ENCODE measurements around the gene TAS1R1. TPM values are rescaled to one million over a fixed set of nuclear protein-coding genes. Genes with fewer than 3 reads are reported as not detected.

The TAS1R1 gene
- total RNA-seq, 2 donors from 2014 or later = not detected

GRCh38 chr1:6508154-6508815 is 46.8 kb upstream of the TAS1R1 start:
- no peaks in the 10 kb centered on the region for H3K4me1 ChIP-seq
- no peak overlapping the region for H3K9ac ChIP-seq (ENCODE audit: low read depth in 2 of 2, low read length in 2 of 2)
- DNase-seq = no peak
- H3K27me3 ChIP-seq = no peaks in the 10 kb centered on the region
- H3K36me3 ChIP-seq = no peaks in the 10 kb centered on the region
- no peaks in the 10 kb centered on the region for H3K9me3 ChIP-seq
- TF ChIP-seq CTCF (IDR thresholded peaks at IDR 0.05) = no peak
- H3K27ac ChIP-seq = no peak overlapping the region
- intact Hi-C loops (cut with DNase I) = no loop called here
- H3K4me3 ChIP-seq = no peak overlapping the region

GRCh38 chr1:6508816-6509189 is 46.3 kb upstream of the TAS1R1 start:
- Histone ChIP-seq H3K4me1 (no peaks in the 10 kb centered on the region), H3K9me3 (no peaks in the 10 kb centered on the region), H3K9ac (ENCODE audit: low read depth in 2 of 2, low read length in 2 of 2) (peak overlapping the region in 1 of 2 donors; percentile 2), H3K36me3 (no peaks in the 10 kb centered on the region), H3K27ac (no peak overlapping the region), H3K4me3 (no peak overlapping the region), H3K27me3 (no peaks in the 10 kb centered on the region)
- intact Hi-C loops (cut with DNase I) = no loop called here
- DNase-seq = no peak
- no peak for TF ChIP-seq CTCF (IDR thresholded peaks at IDR 0.05)

GRCh38 chr1:6509220-6509918 is 45.7 kb upstream of the TAS1R1 start:
- Histone ChIP-seq H3K36me3 (no peaks in the 10 kb centered on the region), H3K27ac (no peak overlapping the region), H3K4me3 (no peak overlapping the region), H3K27me3 (no peaks in the 10 kb centered on the region), H3K4me1 (no peaks in the 10 kb centered on the region), H3K9ac (ENCODE audit: low read depth in 2 of 2, low read length in 2 of 2) (no peak overlapping the region), H3K9me3 (no peaks in the 10 kb centered on the region)
- TF ChIP-seq CTCF (IDR thresholded peaks at IDR 0.05) = no peak
- DNase-seq = no peak
- intact Hi-C loops (cut with DNase I) = no loop called here

GRCh38 chr1:6509919-6510291 is 45.2 kb upstream of the TAS1R1 start:
- Histone ChIP-seq H3K27ac (no peak overlapping the region), H3K36me3 (no peaks in the 10 kb centered on the region), H3K27me3 (no peaks in the 10 kb centered on the region), H3K9me3 (no peaks in the 10 kb centered on the region), H3K4me3 (no peak overlapping the region), H3K4me1 (no peaks in the 10 kb centered on the region), H3K9ac (ENCODE audit: low read depth in 2 of 2, low read length in 2 of 2) (no peak overlapping the region)
- intact Hi-C loops (cut with DNase I) = no loop called here
- DNase-seq = no peak
- no peak for TF ChIP-seq CTCF (IDR thresholded peaks at IDR 0.05)

GRCh38 chr1:6510493-6510892 is 44.6 kb upstream of the TAS1R1 start:
- H3K27me3 ChIP-seq = no peaks in the 10 kb centered on the region
- H3K27ac ChIP-seq = no peak overlapping the region
- intact Hi-C loops (cut with DNase I) = no loop called here
- H3K9ac ChIP-seq (ENCODE audit: low read depth in 2 of 2, low read length in 2 of 2) = no peak overlapping the region
- no peak for DNase-seq
- no peak overlapping the region for H3K4me3 ChIP-seq
- H3K36me3 ChIP-seq = no peaks in the 10 kb centered on the region
- H3K9me3 ChIP-seq = no peaks in the 10 kb centered on the region
- TF ChIP-seq CTCF (IDR thresholded peaks at IDR 0.05) = no peak
- no peaks in the 10 kb centered on the region for H3K4me1 ChIP-seq

All from colonic mucosa (tissue), 4 donors.